Measurements from ENCODE around the gene RSPO4. TPM values are rescaled to one million over a fixed set of nuclear protein-coding genes. Genes with fewer than 3 reads are reported as not detected.
A peak's percentile ranks its signal among the peaks of the same experiment; 100 is the strongest.

Gene RSPO4
- total RNA-seq, 6 experiments from 2014 or later = 0.07 to 0.51 TPM; not detected in 4

DNA sequence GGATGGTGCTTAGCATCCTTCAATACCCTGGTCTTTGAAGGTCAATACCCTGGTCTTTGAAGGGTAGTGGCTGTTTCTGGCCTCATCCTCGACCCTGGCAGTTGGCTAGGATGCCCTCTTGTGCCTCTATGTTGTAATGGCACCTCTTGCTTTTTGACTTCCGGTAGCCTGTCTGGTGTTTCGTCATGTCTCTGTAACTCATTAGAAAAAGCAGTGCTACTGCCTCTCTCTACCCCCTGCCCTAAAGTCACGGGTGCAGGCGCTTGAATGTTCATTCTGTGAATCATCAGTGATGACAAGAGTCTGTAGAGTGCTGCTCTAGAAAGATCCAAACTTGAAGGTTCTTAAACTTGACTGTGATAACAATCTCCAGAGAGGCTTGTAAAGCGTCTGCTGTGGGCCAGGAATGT lies 28.3 kb downstream of the RSPO4 start:
- WGBS (ENCODE audit: insufficient coverage, low coverage, low lambda C conversion rate, missing lambda C conversion rate) = 7% methylated on average over 5 of the region's 6 CpGs
- ATAC-seq (peak in 3 of 4 donors; percentile 30 to 70 (median 63)), DNase-seq (no peak)
- TF ChIP-seq POLR2A (IDR thresholded peaks at IDR 0.05) = no peak
- TF ChIP-seq, protein P1, sequence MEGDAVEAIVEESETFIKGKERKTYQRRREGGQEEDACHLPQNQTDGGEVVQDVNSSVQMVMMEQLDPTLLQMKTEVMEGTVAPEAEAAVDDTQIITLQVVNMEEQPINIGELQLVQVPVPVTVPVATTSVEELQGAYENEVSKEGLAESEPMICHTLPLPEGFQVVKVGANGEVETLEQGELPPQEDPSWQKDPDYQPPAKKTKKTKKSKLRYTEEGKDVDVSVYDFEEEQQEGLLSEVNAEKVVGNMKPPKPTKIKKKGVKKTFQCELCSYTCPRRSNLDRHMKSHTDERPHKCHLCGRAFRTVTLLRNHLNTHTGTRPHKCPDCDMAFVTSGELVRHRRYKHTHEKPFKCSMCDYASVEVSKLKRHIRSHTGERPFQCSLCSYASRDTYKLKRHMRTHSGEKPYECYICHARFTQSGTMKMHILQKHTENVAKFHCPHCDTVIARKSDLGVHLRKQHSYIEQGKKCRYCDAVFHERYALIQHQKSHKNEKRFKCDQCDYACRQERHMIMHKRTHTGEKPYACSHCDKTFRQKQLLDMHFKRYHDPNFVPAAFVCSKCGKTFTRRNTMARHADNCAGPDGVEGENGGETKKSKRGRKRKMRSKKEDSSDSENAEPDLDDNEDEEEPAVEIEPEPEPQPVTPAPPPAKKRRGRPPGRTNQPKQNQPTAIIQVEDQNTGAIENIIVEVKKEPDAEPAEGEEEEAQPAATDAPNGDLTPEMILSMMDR (IDR thresholded peaks at IDR 0.05) = peak in 3 of 4 donors; percentile 18 to 36 (median 25)
- Histone ChIP-seq H3K4me1 (no peaks in the 10 kb centered on the region), H3K4me3 (no peak overlapping the region), H3K9me3 (no peaks in the 10 kb centered on the region), H3K36me3 (no peaks in the 10 kb centered on the region), H3K27me3 (no peaks in the 10 kb centered on the region), H3K27ac (no peak overlapping the region)
- intact Hi-C loops (cut with DNase I) = no loop called here

DNA sequence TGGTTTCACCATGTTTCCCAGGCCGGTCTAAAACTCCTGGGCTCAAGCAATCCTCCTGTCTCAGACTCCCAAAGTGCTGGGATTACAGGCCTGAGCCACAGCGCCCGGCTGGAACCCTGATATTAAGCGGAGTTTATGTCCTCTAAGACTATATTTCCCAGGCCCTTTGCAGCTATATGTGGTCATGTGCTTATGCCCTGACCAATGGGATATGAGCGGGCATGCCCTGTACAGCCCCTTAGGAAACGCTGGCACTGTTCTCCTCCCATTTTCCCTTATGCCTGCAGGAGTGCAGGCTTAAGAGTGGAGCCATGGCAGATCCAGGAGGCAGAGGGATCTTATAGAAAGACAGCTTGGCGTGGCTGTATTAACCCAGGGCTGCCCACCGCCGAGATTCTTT lies 29.9 kb downstream of the RSPO4 start:
- no peak overlapping the region for H3K27ac ChIP-seq
- WGBS (ENCODE audit: insufficient coverage, low coverage, low lambda C conversion rate, missing lambda C conversion rate) = 71% methylated on average over 3 of the region's 9 CpGs
- ATAC-seq = no peak
- H3K4me3 ChIP-seq = no peak overlapping the region
- no peaks in the 10 kb centered on the region for H3K9me3 ChIP-seq
- no peaks in the 10 kb centered on the region for H3K27me3 ChIP-seq
- intact Hi-C loops (cut with DNase I) = no loop called here
- no peak for TF ChIP-seq POLR2A (IDR thresholded peaks at IDR 0.05)
- TF ChIP-seq, protein P1 (IDR thresholded peaks at IDR 0.05) = no peak
- no peaks in the 10 kb centered on the region for H3K4me1 ChIP-seq
- DNase-seq = no peak
- H3K36me3 ChIP-seq = no peaks in the 10 kb centered on the region

DNA sequence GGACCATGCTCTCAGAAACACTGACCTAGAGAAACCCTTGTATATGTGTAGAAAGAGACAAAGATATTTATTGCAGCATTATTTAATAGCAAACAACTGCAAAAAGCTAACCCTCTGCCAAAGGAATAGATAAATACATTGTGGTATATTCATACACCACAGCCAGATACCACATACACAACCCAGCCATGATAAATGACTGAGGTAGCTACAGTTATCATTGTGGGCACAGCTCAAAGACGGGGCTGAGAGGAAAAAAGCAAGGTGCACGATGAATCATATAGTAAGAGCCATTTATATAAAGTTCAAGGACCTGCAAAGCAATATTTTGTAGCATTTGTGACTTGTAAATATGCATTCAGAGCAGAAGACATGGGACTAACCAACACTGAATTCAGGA lies 30.8 kb downstream of the RSPO4 start:
- no peaks in the 10 kb centered on the region for H3K4me1 ChIP-seq
- intact Hi-C loops (cut with DNase I) = no loop called here
- ATAC-seq = no peak
- no peak for DNase-seq
- WGBS (ENCODE audit: insufficient coverage, low coverage, low lambda C conversion rate, missing lambda C conversion rate) = 61% methylated on average over 2 of the region's 2 CpGs
- H3K27me3 ChIP-seq = no peaks in the 10 kb centered on the region
- H3K36me3 ChIP-seq = no peaks in the 10 kb centered on the region
- H3K4me3 ChIP-seq = no peak overlapping the region
- no peak overlapping the region for H3K27ac ChIP-seq
- no peak for TF ChIP-seq POLR2A (IDR thresholded peaks at IDR 0.05)
- TF ChIP-seq, protein P1 (IDR thresholded peaks at IDR 0.05) = no peak
- H3K9me3 ChIP-seq = no peaks in the 10 kb centered on the region

DNA sequence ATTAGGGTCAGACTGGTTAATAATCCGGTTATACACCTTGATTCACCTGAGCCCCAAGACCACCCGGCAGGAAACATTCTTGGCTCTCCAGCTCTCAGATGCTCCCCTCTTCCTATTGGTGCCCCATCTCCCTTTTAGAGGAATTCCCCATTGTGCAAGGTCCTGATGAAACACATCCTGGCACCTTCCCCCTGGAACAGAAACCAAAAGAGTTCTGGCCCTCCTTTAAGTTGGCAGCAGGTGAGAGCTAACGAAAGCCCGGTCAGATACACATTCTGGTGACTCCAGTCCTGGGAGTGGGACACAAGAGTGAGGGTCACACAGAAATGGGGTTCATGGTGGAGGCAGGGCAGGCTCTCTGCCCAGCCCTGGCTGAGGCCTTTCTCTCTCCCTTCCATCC lies 32.2 kb downstream of the RSPO4 start:
- Histone ChIP-seq H3K27ac (no peak overlapping the region), H3K4me1 (no peaks in the 10 kb centered on the region), H3K36me3 (no peaks in the 10 kb centered on the region), H3K27me3 (no peaks in the 10 kb centered on the region), H3K4me3 (no peak overlapping the region), H3K9me3 (no peaks in the 10 kb centered on the region)
- DNase-seq (no peak), ATAC-seq (peak in 2 of 4 donors; percentile 64 to 81)
- no peak for TF ChIP-seq POLR2A (IDR thresholded peaks at IDR 0.05)
- TF ChIP-seq, protein P1 (IDR thresholded peaks at IDR 0.05) = no peak
- 60% methylated on average over 1 of the region's 4 CpGs for WGBS (ENCODE audit: insufficient coverage, low coverage, low lambda C conversion rate, missing lambda C conversion rate)
- intact Hi-C loops (cut with DNase I) = loop anchor here (10.0 kb wide), 1 partner anchor 235 kb away; the partner anchor contains the start of gene C20orf202 (in 2 of the 2)

Data from right lobe of liver (tissue), 6 donors.